CD14-positive monocyte (primary cell): ENCODE data around the gene FAM107B. TPM values are rescaled to one million over a fixed set of nuclear protein-coding genes. Genes with fewer than 3 reads are reported as not detected.
"Not testable (repeated sequence)": the region's sequence is repeated elsewhere in the genome, so short reads cannot be mapped to it uniquely, and the experiment has no call there.

Source experiments
- DNase-seq, 3 donors: peaks; one replicate each; pipeline ENCODE4 v3.0.0-alpha.2; 2011 to 2022
- H2AFZ ChIP-seq: 2 replicates; pipeline ENCODE4 v1.6.0; 2012; ENCODE audit warnings: mild to moderate bottlenecking, low read depth, low read length, inconsistent platforms; ENCODE audit not compliant: insufficient read depth, poor library complexity, severe bottlenecking
- H3K27ac ChIP-seq, 2 donors: 1 replicate in 1 of 2; 2 replicates in 1 of 2; pipeline ENCODE4 v1.5.1; 2012 to 2013; ENCODE audit warnings: low read length in 2 of 2, control low read depth in 1 of 2, inconsistent platforms in 1 of 2, low read depth in 1 of 2, mild to moderate bottlenecking in 1 of 2
- H3K27me3 ChIP-seq, 2 donors: one replicate each; pipeline versions ENCODE4 v1.6.0 to v1.6.1; 2011 to 2013; ENCODE audit warnings: low read length in 2 of 2; ENCODE audit not compliant: control insufficient read depth in 2 of 2, insufficient read depth in 2 of 2
- H3K36me3 ChIP-seq, 2 donors: replicated peaks in 1 of 2; 1 replicate in 1 of 2; 2 replicates in 1 of 2; pipeline versions ENCODE4 v1.5.1 to v1.6.1; 2012 to 2013; ENCODE audit warnings: low read length in 2 of 2, control low read depth in 1 of 2, inconsistent platforms in 1 of 2, mild to moderate bottlenecking in 1 of 2; ENCODE audit not compliant: insufficient read depth in 2 of 2, control insufficient read depth in 1 of 2
- H3K4me1 ChIP-seq, 2 donors: 1 replicate in 1 of 2; 2 replicates in 1 of 2; pipeline versions ENCODE4 v1.5.1 to v1.6.1; 2012 to 2013; ENCODE audit warnings: low read length in 2 of 2, control low read depth in 1 of 2, inconsistent platforms in 1 of 2, mild to moderate bottlenecking in 1 of 2, moderate library complexity in 1 of 2; ENCODE audit not compliant: insufficient read depth in 2 of 2, control insufficient read depth in 1 of 2
- H3K4me2 ChIP-seq: replicated peaks from 2 replicates; pipeline ENCODE3; 2012; ENCODE audit warnings: low read length, moderate library complexity, mild to moderate bottlenecking; ENCODE audit not compliant: poor library complexity, severe bottlenecking; ENCODE audit errors: extremely low read depth
- H3K4me3 ChIP-seq, 3 experiments: fragments of 200-600 bp in 1 of 3; sonication (generic) in 1 of 3; replicated peaks in 1 of 3; 1 replicate in 2 of 3; 2 replicates in 1 of 3; pipeline ENCODE4 v1.5.1; 2011 to 2013; ENCODE audit warnings: low read length in 3 of 3, mild to moderate bottlenecking in 3 of 3, control low read depth in 2 of 3, low read depth in 2 of 3, inconsistent platforms in 1 of 3, moderate library complexity in 1 of 3
- H3K79me2 ChIP-seq: 2 replicates; pipeline ENCODE4 v1.6.0; 2012; ENCODE audit warnings: mild to moderate bottlenecking, control low read depth, inconsistent platforms, low read length, moderate library complexity; ENCODE audit not compliant: insufficient read depth
- H3K9ac ChIP-seq: 2 replicates; pipeline ENCODE4 v1.6.0; 2017; ENCODE audit warnings: low read length, mild to moderate bottlenecking; ENCODE audit not compliant: insufficient read depth, poor library complexity, severe bottlenecking
- H3K9me3 ChIP-seq, 2 donors: replicated peaks in 1 of 2; 1 replicate in 1 of 2; 2 replicates in 1 of 2; pipeline versions ENCODE4 v1.5.1 to v1.6.1; 2012 to 2013; ENCODE audit warnings: low read length in 2 of 2, control low read depth in 1 of 2; ENCODE audit not compliant: control insufficient read depth in 1 of 2, insufficient read depth in 1 of 2
- H4K20me1 ChIP-seq: 2 replicates; pipeline ENCODE4 v1.6.0; 2012; ENCODE audit warnings: mild to moderate bottlenecking, low read length, control low read depth, moderate library complexity; ENCODE audit not compliant: insufficient read depth
- H3K27ac Mint-ChIP-seq, 7 donors: one replicate each; pipeline ENCODE4 v1.8.0; 2020; ENCODE audit warnings: mild to moderate bottlenecking in 7 of 7, mixed read lengths in 7 of 7, moderate library complexity in 6 of 7, inconsistent platforms in 2 of 7
- H3K27me3 Mint-ChIP-seq, 3 donors: one replicate each; pipeline ENCODE4 v1.8.0; 2021 to 2022; ENCODE audit warnings: low read depth in 3 of 3, mild to moderate bottlenecking in 3 of 3, mixed read lengths in 3 of 3, moderate library complexity in 3 of 3, inconsistent platforms in 1 of 3
- H3K36me3 Mint-ChIP-seq, 2 donors: one replicate each; pipeline ENCODE4 v1.8.0; 2020; ENCODE audit warnings: mixed read lengths in 2 of 2, inconsistent platforms in 1 of 2, mild to moderate bottlenecking in 1 of 2
- H3K4me1 Mint-ChIP-seq: one replicate; pipeline ENCODE4 v1.8.0; 2020; ENCODE audit warnings: mild to moderate bottlenecking, mixed read lengths
- H3K4me3 Mint-ChIP-seq, 2 donors: one replicate each; pipeline ENCODE4 v1.8.0; 2020; ENCODE audit warnings: mild to moderate bottlenecking in 2 of 2, mixed read lengths in 2 of 2, moderate library complexity in 1 of 2
- H3K9me3 Mint-ChIP-seq, 7 donors: one replicate each; pipeline ENCODE4 v1.8.0; 2020 to 2022; ENCODE audit warnings: mixed read lengths in 7 of 7, mild to moderate bottlenecking in 6 of 7, moderate library complexity in 6 of 7, inconsistent platforms in 2 of 7
- WGBS: methylation state at CpG from one replicate; pipeline ENCODE4 v1.1.5; 2013; ENCODE audit warnings: missing lambda C conversion rate; ENCODE audit not compliant: insufficient coverage; 5-methylcytosine and 5-hydroxymethylcytosine counted together
- intact Hi-C, 2 donors: fragments of 100-400 bp; cut with micrococcal nuclease; formaldehyde crosslinking; loops; one replicate each; pipeline versions ENCODE4 v1.15.0 to v1.15.1; 2023
- polyA plus RNA-seq, 3 donors: library from polyadenylated mRNA; depleted of rRNA in 1 of 3; unstranded in 2 of 3; stranded (reverse) in 1 of 3; fragments of 300-500 nt in 2 of 3; fragments of >200 nt in 1 of 3; fragmentation: Illumina TruSeq in 2 of 3; gene quantifications; 1 replicate in 2 of 3; 2 replicates in 1 of 3; pipeline ENCODE4 v1.2.3, GENCODE V29; 2012 to 2021
- TF ChIP-seq, protein P1 (sequence below): fragments of 200-600 bp; IDR thresholded peaks from one replicate; pipeline ENCODE4 v1.8.0; 2022; ENCODE audit warnings: antibody characterized with exemption, mild to moderate bottlenecking

Gene FAM107B
- polyA plus RNA-seq, 3 donors, result 27.2 to 68.5 (median 28.4) TPM

DNA sequence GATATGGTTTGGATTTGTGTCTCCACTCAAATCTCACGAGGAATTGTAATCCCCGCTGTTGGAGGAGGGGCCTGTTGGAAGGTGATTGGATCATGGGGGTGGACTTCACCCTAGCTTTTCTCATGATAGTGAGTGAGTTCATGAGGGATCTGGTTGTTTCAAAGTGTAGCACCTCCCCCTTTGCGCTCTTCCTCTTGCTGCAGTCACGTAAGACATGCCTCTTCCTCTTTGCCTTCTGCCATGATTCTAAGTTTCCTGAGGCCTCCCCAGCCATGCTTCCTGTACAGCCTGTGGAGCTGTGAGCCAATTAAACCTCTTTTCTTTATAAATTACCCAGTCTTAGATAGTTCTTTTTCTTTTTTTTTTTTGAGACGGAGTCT, 46.1 kb upstream of the FAM107B start:
- peak; percentile 23 to 45 (median 33) for DNase-seq
- no peak overlapping the region for H3K4me3 Mint-ChIP-seq
- no peak overlapping the region for H2AFZ ChIP-seq
- no peaks in the 10 kb centered on the region for H3K79me2 ChIP-seq
- H3K9me3 ChIP-seq, result peaks cover 0 to 10% of the 10 kb centered on the region in 2 donors
- peaks cover 0 to under 1% (median 0%) of the 10 kb centered on the region in 3 donors for H3K27me3 Mint-ChIP-seq
- H3K4me3 ChIP-seq, result no peak overlapping the region
- peaks cover 5 to 16% (median 10%) of the 10 kb centered on the region in 7 donors for H3K9me3 Mint-ChIP-seq
- H4K20me1 ChIP-seq, result no peaks in the 10 kb centered on the region
- no peaks in the 10 kb centered on the region for H3K36me3 Mint-ChIP-seq
- peaks cover 0 to under 1% of the 10 kb centered on the region in 2 donors for H3K4me1 ChIP-seq
- intact Hi-C loops, result loop anchor here (5.0 to 10.0 kb wide), 5 partner anchors 58 to 316 kb away; no protein-coding TSS in a partner anchor
- H3K9ac ChIP-seq, result no peak overlapping the region
- WGBS, result 100% methylated on average over 1 of the region's 5 CpGs
- peaks cover 8% of the 10 kb centered on the region for H3K4me1 Mint-ChIP-seq
- TF ChIP-seq, protein P1, sequence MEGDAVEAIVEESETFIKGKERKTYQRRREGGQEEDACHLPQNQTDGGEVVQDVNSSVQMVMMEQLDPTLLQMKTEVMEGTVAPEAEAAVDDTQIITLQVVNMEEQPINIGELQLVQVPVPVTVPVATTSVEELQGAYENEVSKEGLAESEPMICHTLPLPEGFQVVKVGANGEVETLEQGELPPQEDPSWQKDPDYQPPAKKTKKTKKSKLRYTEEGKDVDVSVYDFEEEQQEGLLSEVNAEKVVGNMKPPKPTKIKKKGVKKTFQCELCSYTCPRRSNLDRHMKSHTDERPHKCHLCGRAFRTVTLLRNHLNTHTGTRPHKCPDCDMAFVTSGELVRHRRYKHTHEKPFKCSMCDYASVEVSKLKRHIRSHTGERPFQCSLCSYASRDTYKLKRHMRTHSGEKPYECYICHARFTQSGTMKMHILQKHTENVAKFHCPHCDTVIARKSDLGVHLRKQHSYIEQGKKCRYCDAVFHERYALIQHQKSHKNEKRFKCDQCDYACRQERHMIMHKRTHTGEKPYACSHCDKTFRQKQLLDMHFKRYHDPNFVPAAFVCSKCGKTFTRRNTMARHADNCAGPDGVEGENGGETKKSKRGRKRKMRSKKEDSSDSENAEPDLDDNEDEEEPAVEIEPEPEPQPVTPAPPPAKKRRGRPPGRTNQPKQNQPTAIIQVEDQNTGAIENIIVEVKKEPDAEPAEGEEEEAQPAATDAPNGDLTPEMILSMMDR, result no peak
- H3K36me3 ChIP-seq, result no peaks in the 10 kb centered on the region
- no peak overlapping the region for H3K27ac ChIP-seq
- no peaks in the 10 kb centered on the region for H3K27me3 ChIP-seq
- H3K4me2 ChIP-seq, result no peak overlapping the region
- H3K27ac Mint-ChIP-seq, result peak overlapping the region in 3 of 7 donors; percentile 41 to 48 (median 42)

DNA sequence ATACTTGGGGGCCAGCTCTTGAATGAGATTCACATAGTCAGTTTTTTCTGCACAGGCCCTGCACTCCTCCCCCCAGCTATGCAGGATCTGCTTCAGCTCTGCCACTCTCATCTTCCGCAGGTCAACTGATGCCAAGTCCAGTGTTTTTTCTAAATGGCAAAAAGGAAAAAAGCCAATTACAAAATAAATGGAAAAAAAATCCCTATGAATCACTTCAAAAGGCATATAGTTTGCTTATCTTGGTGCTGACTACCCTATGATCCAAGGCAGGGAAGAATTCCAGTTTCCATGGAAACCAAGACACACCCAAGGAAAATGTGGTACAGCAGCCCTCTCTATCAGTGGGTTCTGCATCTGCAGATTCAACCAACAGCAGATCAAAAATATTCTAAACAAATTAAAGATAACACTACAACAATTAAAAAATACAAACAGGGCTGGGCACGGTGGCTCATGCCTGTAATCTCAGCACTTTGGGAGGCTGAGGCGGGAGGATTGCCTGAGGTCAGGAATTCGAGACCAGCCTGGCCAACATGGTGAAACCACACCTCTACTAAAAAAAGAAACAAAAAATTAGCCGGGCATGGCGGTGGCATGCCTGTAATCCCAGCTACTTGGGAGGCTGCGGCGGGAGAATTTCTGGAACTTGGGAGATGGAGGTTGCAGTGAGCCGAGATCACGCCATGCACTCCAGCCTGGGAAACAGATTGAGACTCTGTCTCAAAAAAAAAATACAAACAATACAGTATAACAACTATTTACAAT, 45.5 kb upstream of the FAM107B start:
- H3K4me2 ChIP-seq, result no peak overlapping the region
- TF ChIP-seq, protein P1, result no peak
- no peaks in the 10 kb centered on the region for H3K79me2 ChIP-seq
- H3K4me3 ChIP-seq, result no peak overlapping the region
- intact Hi-C loops, result loop anchor here (5.0 to 10.0 kb wide), 5 partner anchors 58 to 315 kb away; no protein-coding TSS in a partner anchor
- WGBS, result 100% methylated on average over 2 of the region's 10 CpGs
- no peak overlapping the region for H3K4me3 Mint-ChIP-seq
- H3K4me1 Mint-ChIP-seq, result peaks cover 12% of the 10 kb centered on the region
- no peak overlapping the region for H3K9ac ChIP-seq
- H3K27ac ChIP-seq, result no peak overlapping the region
- no peaks in the 10 kb centered on the region for H3K36me3 Mint-ChIP-seq
- H3K27me3 Mint-ChIP-seq, result no peaks in the 10 kb centered on the region
- peaks cover 4 to 14% (median 7%) of the 10 kb centered on the region in 7 donors for H3K9me3 Mint-ChIP-seq
- DNase-seq, result no peak
- H3K9me3 ChIP-seq, result peaks cover 0 to 8% of the 10 kb centered on the region in 2 donors
- H3K36me3 ChIP-seq, result no peaks in the 10 kb centered on the region
- peaks cover 0 to 3% of the 10 kb centered on the region in 2 donors for H3K4me1 ChIP-seq
- peak overlapping the region in 2 of 7 donors; percentile 42 to 48 for H3K27ac Mint-ChIP-seq
- no peak overlapping the region for H2AFZ ChIP-seq
- no peaks in the 10 kb centered on the region for H4K20me1 ChIP-seq
- H3K27me3 ChIP-seq, result no peaks in the 10 kb centered on the region

DNA sequence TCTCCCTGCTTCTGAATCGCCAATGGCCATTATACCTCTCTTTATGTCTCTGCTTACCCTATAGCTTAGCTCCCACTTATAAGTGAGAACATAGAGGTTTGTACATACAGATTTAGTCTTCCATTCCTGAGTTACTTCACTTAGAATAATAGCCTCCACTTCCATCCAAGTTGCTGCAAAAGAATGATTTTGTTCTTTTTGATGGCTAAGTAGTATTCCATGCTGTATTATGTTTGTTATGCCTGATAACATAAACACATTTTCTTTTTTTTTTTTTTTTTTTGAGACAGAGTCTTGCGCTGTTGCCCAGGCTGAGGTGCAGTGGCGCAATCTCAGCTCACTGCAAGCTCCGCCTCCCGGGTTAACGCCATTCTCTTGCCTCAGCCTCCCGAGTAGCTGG, 42.0 kb upstream of the FAM107B start:
- H3K27me3 Mint-ChIP-seq, H3K9me3 ChIP-seq, intact Hi-C loops, H3K9ac ChIP-seq, H3K27me3 ChIP-seq, H3K27ac ChIP-seq, DNase-seq, H3K36me3 ChIP-seq, H3K4me1 ChIP-seq, H3K36me3 Mint-ChIP-seq, H4K20me1 ChIP-seq, H3K4me3 ChIP-seq, H2AFZ ChIP-seq, H3K4me2 ChIP-seq, H3K79me2 ChIP-seq, H3K4me3 Mint-ChIP-seq: not testable (repeated sequence)
- WGBS, result no CpG with 5 or more reads among the region's 7 CpGs
- peaks cover 4 to 16% (median 7%) of the 10 kb centered on the region in 7 donors for H3K9me3 Mint-ChIP-seq
- H3K4me1 Mint-ChIP-seq, result peaks cover 12% of the 10 kb centered on the region
- peak overlapping the region in 1 of 7 donors; percentile 11 for H3K27ac Mint-ChIP-seq
